Breast epithelium (tissue), 3 donors: ENCODE data around the gene PASK.

Experiments used
- POLR2AphosphoS5 ChIP-seq, 3 donors: sonication (generic); formaldehyde crosslinking; IDR thresholded peaks; one replicate each; pipeline ENCODE4 v1.6.1; 2017; ENCODE audit warnings: antibody characterized with exemption in 3 of 3
- TF ChIP-seq, protein P1 (sequence below), 3 donors: fragments of 450-650 bp; IDR thresholded peaks; one replicate each; pipeline ENCODE4 v1.5.1; 2016 to 2017; ENCODE audit warnings: antibody characterized with exemption in 3 of 3, mild to moderate bottlenecking in 3 of 3, moderate library complexity in 3 of 3

- TF ChIP-seq, protein P1, sequence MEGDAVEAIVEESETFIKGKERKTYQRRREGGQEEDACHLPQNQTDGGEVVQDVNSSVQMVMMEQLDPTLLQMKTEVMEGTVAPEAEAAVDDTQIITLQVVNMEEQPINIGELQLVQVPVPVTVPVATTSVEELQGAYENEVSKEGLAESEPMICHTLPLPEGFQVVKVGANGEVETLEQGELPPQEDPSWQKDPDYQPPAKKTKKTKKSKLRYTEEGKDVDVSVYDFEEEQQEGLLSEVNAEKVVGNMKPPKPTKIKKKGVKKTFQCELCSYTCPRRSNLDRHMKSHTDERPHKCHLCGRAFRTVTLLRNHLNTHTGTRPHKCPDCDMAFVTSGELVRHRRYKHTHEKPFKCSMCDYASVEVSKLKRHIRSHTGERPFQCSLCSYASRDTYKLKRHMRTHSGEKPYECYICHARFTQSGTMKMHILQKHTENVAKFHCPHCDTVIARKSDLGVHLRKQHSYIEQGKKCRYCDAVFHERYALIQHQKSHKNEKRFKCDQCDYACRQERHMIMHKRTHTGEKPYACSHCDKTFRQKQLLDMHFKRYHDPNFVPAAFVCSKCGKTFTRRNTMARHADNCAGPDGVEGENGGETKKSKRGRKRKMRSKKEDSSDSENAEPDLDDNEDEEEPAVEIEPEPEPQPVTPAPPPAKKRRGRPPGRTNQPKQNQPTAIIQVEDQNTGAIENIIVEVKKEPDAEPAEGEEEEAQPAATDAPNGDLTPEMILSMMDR (IDR thresholded peaks at IDR 0.05) = no peak
- no peak for TF ChIP-seq POLR2AphosphoS5 (IDR thresholded peaks at IDR 0.05)
Measured at GRCh38 chr2:241135737-241136136, 13.5 kb downstream of the PASK start.
